Vagina (tissue), 2 donors: ENCODE data around the gene LLCFC1.

Experiments
- CTCF ChIP-seq, 3 experiments: fragments of 450-650 bp in 2 of 3; fragments of 200-600 bp in 1 of 3; sonication (generic) in 1 of 3; IDR thresholded peaks; one replicate each; pipeline ENCODE4 v1.5.1; 2017 to 2019; ENCODE audit warnings: antibody characterized with exemption in 3 of 3, mild to moderate bottlenecking in 2 of 3, moderate library complexity in 2 of 3
- POLR2A ChIP-seq, 2 donors: fragments of 450-650 bp; IDR thresholded peaks; one replicate each; pipeline ENCODE4 v1.6.1; 2017; ENCODE audit warnings: antibody characterized with exemption in 2 of 2, mild to moderate bottlenecking in 2 of 2, moderate library complexity in 2 of 2
- POLR2AphosphoS5 ChIP-seq, 2 donors: sonication (generic); formaldehyde crosslinking; IDR thresholded peaks; one replicate each; pipeline ENCODE4 v1.9.0; 2017; ENCODE audit warnings: antibody characterized with exemption in 2 of 2, mild to moderate bottlenecking in 2 of 2, low read depth in 1 of 2; ENCODE audit not compliant: insufficient read depth in 1 of 2

- TF ChIP-seq CTCF (IDR thresholded peaks at IDR 0.05) (no peak), POLR2A (IDR thresholded peaks at IDR 0.05) (no peak), POLR2AphosphoS5 (IDR thresholded peaks at IDR 0.05; ENCODE audit: insufficient read depth in 1 of 2, low read depth in 1 of 2) (no peak)
These were observed 29.3 kb upstream of the LLCFC1 start for GRCh38 chr7:142910031-142910433.
